MG63 (cell line): ENCODE results near the gene BCAM. TPM values are rescaled to one million over a fixed set of nuclear protein-coding genes. Genes with fewer than 3 reads are reported as not detected.

Experiments used
- DNase-seq: peaks from one replicate; pipeline ENCODE4 v3.0.0-alpha.2; 2020
- H3K27me3 ChIP-seq: fragments of 250-450 bp; sonication (Bioruptor Pico); 2 replicates; pipeline ENCODE4 v1.5.1; 2020; ENCODE audit warnings: mild to moderate bottlenecking, moderate library complexity
- H3K36me3 ChIP-seq: fragments of 250-450 bp; sonication (Bioruptor Pico); 2 replicates; pipeline ENCODE4 v1.5.1; 2020; ENCODE audit warnings: mild to moderate bottlenecking, moderate library complexity
- H3K4me3 ChIP-seq: fragments of 250-450 bp; sonication (Bioruptor Pico); 2 replicates; pipeline ENCODE4 v1.5.1; 2020; ENCODE audit warnings: mild to moderate bottlenecking, moderate library complexity
- H3K9me3 ChIP-seq: fragments of 250-450 bp; sonication (Bioruptor Pico); 2 replicates; pipeline ENCODE4 v1.5.1; 2020; ENCODE audit warnings: mild to moderate bottlenecking, moderate library complexity
- total RNA-seq: library from RNA; depleted of rRNA; stranded (reverse); fragments of >200 nt; shearing (Covaris generic); gene quantifications from 2 replicates; pipeline ENCODE4 v1.2.3, GENCODE V29; 2014; ENCODE audit warnings: low replicate concordance

The BCAM gene
- total RNA-seq, 1 experiment from 2014 or later: 4.1 TPM

- peak overlapping the region; percentile 48; the same call in 1 of the 2 replicates for H3K4me3 ChIP-seq
Measured at GRCh38 chr19:44809577-44810233, 802 bp downstream of the BCAM start.

GRCh38 chr19:44810234-44811121, 1.6 kb downstream of the BCAM start:
- DNase-seq: no peak
- no peak overlapping the region for H3K4me3 ChIP-seq

More at GRCh38 chr19:44809577-44810233, 802 bp downstream of the BCAM start:
- no peaks in the 10 kb centered on the region; the same call in 1 of the 2 replicates for H3K27me3 ChIP-seq
- H3K9me3 ChIP-seq: no peaks in the 10 kb centered on the region
- H3K36me3 ChIP-seq: no peaks in the 10 kb centered on the region; the same call in 1 of the 2 replicates
- DNase-seq: no peak

GRCh38 chr19:44811122-44811419, 2.2 kb downstream of the BCAM start:
- no peaks in the 10 kb centered on the region; the same call in 1 of the 2 replicates for H3K36me3 ChIP-seq
- DNase-seq: no peak
- no peak overlapping the region for H3K4me3 ChIP-seq
- no peaks in the 10 kb centered on the region; the same call in 1 of the 2 replicates for H3K27me3 ChIP-seq
- H3K9me3 ChIP-seq: no peaks in the 10 kb centered on the region

More at GRCh38 chr19:44810234-44811121, 1.6 kb downstream of the BCAM start:
- Histone ChIP-seq H3K36me3 (no peaks in the 10 kb centered on the region; the same call in 1 of the 2 replicates), H3K27me3 (no peaks in the 10 kb centered on the region; the same call in 1 of the 2 replicates), H3K9me3 (no peaks in the 10 kb centered on the region)

- no peaks in the 10 kb centered on the region for H3K9me3 ChIP-seq
- no peaks in the 10 kb centered on the region; the same call in 1 of the 2 replicates for H3K36me3 ChIP-seq
- DNase-seq: no peak
- no peak overlapping the region for H3K4me3 ChIP-seq
- H3K27me3 ChIP-seq: no peaks in the 10 kb centered on the region
Measured at GRCh38 chr19:44812142-44812718, 3.3 kb downstream of the BCAM start.

GRCh38 chr19:44813070-44813840, 4.4 kb downstream of the BCAM start:
- no peak for DNase-seq
- Histone ChIP-seq H3K27me3 (no peaks in the 10 kb centered on the region), H3K4me3 (no peak overlapping the region)

GRCh38 chr19:44813841-44814470, 5.1 kb downstream of the BCAM start:
- DNase-seq: no peak
- Histone ChIP-seq H3K27me3 (no peaks in the 10 kb centered on the region), H3K4me3 (no peak overlapping the region), H3K9me3 (no peaks in the 10 kb centered on the region), H3K36me3 (no peaks in the 10 kb centered on the region; the same call in 1 of the 2 replicates)

More at GRCh38 chr19:44813070-44813840, 4.4 kb downstream of the BCAM start:
- Histone ChIP-seq H3K36me3 (no peaks in the 10 kb centered on the region; the same call in 1 of the 2 replicates), H3K9me3 (no peaks in the 10 kb centered on the region)

DNA sequence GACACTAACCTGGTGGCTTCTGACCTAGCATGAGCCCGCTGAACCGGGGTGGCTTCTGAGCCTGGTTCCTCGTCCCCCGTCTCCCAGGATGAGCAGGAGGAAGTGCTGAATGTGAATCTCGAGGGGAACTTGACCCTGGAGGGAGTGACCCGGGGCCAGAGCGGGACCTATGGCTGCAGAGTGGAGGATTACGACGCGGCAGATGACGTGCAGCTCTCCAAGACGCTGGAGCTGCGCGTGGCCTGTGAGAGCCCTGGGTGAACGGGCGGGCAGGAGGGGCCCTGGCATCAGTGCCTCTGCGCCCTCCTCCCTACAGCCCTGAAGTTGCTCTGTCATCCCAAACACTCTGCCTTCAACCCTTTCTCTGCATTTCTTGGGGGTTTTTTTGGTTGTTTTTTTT, 5.6 kb downstream of the BCAM start:
- no peaks in the 10 kb centered on the region for H3K9me3 ChIP-seq
- DNase-seq: no peak
- H3K27me3 ChIP-seq: no peaks in the 10 kb centered on the region
- H3K36me3 ChIP-seq: no peaks in the 10 kb centered on the region; the same call in 1 of the 2 replicates
- H3K4me3 ChIP-seq: no peak overlapping the region

DNA sequence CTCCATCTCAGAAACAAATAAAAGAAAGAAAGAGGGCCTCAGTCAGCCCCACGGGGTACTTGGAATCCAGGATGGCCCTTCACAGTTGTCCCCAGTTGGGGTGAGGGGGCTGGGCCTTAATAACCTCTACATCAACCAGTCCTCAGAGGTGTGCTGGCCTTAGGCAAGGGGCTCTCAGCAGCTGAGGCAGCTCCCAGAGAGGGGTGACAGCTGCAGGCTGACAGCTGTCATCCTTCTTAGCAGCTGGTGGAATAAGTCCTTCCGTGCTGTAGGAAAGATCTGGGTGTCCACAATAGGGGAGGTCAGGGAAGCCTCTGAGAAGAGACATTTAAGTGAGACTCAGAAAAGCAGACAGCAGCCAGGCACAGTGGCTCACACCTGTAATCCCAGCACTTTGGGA, 7.4 kb downstream of the BCAM start:
- H3K27me3 ChIP-seq: no peaks in the 10 kb centered on the region
- no peaks in the 10 kb centered on the region for H3K9me3 ChIP-seq
- no peak overlapping the region for H3K4me3 ChIP-seq
- DNase-seq: no peak
- H3K36me3 ChIP-seq: no peaks in the 10 kb centered on the region; the same call in 1 of the 2 replicates

DNA sequence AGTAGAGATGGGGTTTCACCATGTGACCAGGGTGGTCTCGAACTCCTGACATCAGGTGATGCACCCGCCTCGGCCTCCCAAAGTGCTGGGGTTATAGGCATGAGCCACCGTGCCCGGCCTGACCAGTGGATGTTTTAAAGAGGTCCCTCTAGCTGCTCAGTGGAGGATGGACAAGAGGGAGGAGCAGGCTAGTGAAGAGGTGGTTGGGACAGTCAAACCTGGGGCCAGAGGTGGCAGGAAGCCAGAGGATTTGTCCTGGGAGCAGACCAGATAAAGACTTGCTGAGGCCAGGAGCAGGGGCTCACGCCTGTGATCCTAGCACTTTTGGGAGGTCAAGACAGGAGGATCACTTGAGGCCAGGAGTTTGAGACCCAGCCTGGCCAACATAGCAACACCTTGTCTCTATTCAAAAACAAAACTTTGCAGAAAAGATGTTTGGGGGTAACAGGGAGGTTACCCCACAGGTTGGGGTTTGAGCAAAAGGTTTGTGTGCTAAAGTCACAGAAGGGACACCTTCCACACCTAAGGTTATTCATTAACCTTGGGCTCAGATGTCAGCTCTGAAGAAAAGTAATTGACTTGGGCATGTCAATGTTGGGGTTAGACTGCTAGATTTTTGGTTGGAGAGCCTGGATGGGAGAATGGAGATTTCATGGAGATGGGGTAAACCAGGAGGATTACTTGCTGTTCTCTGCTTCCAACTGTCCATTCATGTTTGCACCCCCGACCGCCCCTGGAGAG, 9.0 kb downstream of the BCAM start:
- Histone ChIP-seq H3K36me3 (no peaks in the 10 kb centered on the region; the same call in 1 of the 2 replicates), H3K9me3 (no peaks in the 10 kb centered on the region), H3K27me3 (no peaks in the 10 kb centered on the region), H3K4me3 (no peak overlapping the region)
- DNase-seq: no peak

- Histone ChIP-seq H3K36me3 (no peaks in the 10 kb centered on the region; the same call in 1 of the 2 replicates), H3K4me3 (no peak overlapping the region), H3K27me3 (no peaks in the 10 kb centered on the region), H3K9me3 (no peaks in the 10 kb centered on the region)
- DNase-seq: no peak
Measured at GRCh38 chr19:44818466-44819031, 9.6 kb downstream of the BCAM start.

DNA sequence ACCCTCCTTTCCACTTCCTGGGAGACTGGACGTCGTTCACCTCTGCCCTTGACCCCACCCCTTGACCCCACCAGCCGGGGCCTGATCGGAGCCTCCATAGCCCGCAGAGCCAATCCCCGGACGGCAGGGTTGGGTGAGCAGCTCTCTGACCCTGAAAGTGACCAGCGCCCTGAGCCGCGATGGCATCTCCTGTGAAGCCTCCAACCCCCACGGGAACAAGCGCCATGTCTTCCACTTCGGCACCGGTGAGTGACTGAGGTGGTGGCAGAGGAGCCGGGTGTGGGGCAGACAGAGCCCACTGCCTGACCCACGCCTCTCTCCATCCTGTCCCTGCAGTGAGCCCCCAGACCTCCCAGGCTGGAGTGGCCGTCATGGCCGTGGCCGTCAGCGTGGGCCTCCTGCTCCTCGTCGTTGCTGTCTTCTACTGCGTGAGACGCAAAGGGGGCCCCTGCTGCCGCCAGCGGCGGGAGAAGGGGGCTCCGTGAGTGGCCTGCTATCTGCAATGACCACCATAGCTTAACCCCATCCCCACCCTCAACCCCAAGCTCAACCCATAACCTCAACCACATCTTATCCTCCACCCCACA, 10.4 kb downstream of the BCAM start:
- H3K9me3 ChIP-seq: no peaks in the 10 kb centered on the region
- no peaks in the 10 kb centered on the region for H3K27me3 ChIP-seq
- no peaks in the 10 kb centered on the region for H3K36me3 ChIP-seq
- no peak for DNase-seq
- H3K4me3 ChIP-seq: no peak overlapping the region

GRCh38 chr19:44820648-44821609, 12.0 kb downstream of the BCAM start:
- Histone ChIP-seq H3K4me3 (no peak overlapping the region), H3K9me3 (no peaks in the 10 kb centered on the region), H3K27me3 (no peaks in the 10 kb centered on the region), H3K36me3 (no peaks in the 10 kb centered on the region)
- DNase-seq: no peak

- no peak for DNase-seq
- no peaks in the 10 kb centered on the region for H3K36me3 ChIP-seq
- no peaks in the 10 kb centered on the region for H3K9me3 ChIP-seq
- H3K4me3 ChIP-seq: no peak overlapping the region
- H3K27me3 ChIP-seq: peaks cover 1% of the 10 kb centered on the region; the same call in 1 of the 2 replicates
Measured at GRCh38 chr19:44822177-44822576, 13.3 kb downstream of the BCAM start.
